ENCODE data around the gene SWT1. TPM values are rescaled to one million over a fixed set of nuclear protein-coding genes. Genes with fewer than 3 reads are reported as not detected.
A peak's percentile ranks its signal among the peaks of the same experiment; 100 is the strongest.

The SWT1 gene
- total and polyA plus RNA-seq, 9 of the 15 experiments (the other 6 are each of a cell fraction or from before 2014, with no cell fraction given) = 1.5 to 3.4 (median 2.3) TPM

DNA sequence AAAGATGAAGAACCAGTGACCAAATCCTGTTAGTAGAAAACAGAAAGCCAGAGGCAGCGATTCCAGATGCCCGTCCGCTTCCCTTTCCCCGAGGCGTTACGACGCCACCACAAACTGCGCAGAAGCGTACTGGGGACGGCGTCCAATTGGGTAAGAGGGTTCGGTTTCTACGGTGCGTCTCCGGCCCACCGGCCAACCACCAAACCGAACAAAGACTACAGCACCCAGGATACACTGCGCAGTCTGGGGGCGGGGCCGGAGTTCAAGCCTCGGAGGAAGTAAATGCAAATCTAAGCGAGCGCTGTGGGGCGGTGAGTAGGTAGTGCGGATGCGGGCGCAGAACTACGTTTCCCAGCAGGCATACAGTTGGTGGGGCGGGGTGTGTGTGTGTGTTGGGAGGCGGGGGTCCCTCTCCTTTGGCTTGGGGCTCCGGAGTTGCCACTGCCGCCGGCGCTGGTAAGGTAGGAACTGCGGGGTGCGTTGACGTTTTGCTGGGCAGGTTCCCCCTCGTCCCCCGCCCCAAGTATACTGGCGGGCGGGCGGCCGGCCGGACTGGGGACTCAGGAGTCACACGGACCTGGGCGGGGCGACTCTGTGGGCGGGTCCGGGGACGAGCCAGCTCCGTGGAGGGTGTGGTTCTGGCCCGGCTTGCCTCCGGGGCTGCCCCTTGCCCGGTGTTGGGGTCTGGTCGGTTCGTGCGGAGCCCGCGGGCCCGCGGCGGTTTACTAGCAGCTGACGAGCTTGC, at the start of gene SWT1, which contains the start of gene TRMT1L (continued):
- TF ChIP-seq PHF8 (IDR thresholded peaks at IDR 0.05; ENCODE audit: borderline replicate concordance, low read length) = peak; percentile 55; the same call in 1 of the 2 replicates
- no peak for TF ChIP-seq MEF2D (tag; conservative IDR thresholded peaks at IDR 0.05; ENCODE audit: low read depth)
- peak; percentile 15; the same call in 1 of the 2 replicates for TF ChIP-seq CTBP1 (IDR thresholded peaks at IDR 0.05; ENCODE audit: borderline replicate concordance)
- no peak for TF ChIP-seq PHF21A (IDR thresholded peaks at IDR 0.05; ENCODE audit: borderline replicate concordance, low read depth)
- TF ChIP-seq, protein P1, sequence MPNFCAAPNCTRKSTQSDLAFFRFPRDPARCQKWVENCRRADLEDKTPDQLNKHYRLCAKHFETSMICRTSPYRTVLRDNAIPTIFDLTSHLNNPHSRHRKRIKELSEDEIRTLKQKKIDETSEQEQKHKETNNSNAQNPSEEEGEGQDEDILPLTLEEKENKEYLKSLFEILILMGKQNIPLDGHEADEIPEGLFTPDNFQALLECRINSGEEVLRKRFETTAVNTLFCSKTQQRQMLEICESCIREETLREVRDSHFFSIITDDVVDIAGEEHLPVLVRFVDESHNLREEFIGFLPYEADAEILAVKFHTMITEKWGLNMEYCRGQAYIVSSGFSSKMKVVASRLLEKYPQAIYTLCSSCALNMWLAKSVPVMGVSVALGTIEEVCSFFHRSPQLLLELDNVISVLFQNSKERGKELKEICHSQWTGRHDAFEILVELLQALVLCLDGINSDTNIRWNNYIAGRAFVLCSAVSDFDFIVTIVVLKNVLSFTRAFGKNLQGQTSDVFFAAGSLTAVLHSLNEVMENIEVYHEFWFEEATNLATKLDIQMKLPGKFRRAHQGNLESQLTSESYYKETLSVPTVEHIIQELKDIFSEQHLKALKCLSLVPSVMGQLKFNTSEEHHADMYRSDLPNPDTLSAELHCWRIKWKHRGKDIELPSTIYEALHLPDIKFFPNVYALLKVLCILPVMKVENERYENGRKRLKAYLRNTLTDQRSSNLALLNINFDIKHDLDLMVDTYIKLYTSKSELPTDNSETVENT (CRISPR knock-in tag; IDR thresholded peaks at IDR 0.05) = no peak; the same call in 1 of the 2 replicates
- TF ChIP-seq, protein P2, sequence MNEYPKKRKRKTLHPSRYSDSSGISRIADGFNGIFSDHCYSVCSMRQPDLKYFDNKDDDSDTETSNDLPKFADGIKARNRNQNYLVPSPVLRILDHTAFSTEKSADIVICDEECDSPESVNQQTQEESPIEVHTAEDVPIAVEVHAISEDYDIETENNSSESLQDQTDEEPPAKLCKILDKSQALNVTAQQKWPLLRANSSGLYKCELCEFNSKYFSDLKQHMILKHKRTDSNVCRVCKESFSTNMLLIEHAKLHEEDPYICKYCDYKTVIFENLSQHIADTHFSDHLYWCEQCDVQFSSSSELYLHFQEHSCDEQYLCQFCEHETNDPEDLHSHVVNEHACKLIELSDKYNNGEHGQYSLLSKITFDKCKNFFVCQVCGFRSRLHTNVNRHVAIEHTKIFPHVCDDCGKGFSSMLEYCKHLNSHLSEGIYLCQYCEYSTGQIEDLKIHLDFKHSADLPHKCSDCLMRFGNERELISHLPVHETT (CRISPR knock-in tag; conservative IDR thresholded peaks at IDR 0.05 in 1 of 2, IDR thresholded peaks at IDR 0.05 in 1 of 2) = peak in 1 of 2 experiments; percentile 92; a peak in 2 of 4 replicates
- TF ChIP-seq, protein P3, sequence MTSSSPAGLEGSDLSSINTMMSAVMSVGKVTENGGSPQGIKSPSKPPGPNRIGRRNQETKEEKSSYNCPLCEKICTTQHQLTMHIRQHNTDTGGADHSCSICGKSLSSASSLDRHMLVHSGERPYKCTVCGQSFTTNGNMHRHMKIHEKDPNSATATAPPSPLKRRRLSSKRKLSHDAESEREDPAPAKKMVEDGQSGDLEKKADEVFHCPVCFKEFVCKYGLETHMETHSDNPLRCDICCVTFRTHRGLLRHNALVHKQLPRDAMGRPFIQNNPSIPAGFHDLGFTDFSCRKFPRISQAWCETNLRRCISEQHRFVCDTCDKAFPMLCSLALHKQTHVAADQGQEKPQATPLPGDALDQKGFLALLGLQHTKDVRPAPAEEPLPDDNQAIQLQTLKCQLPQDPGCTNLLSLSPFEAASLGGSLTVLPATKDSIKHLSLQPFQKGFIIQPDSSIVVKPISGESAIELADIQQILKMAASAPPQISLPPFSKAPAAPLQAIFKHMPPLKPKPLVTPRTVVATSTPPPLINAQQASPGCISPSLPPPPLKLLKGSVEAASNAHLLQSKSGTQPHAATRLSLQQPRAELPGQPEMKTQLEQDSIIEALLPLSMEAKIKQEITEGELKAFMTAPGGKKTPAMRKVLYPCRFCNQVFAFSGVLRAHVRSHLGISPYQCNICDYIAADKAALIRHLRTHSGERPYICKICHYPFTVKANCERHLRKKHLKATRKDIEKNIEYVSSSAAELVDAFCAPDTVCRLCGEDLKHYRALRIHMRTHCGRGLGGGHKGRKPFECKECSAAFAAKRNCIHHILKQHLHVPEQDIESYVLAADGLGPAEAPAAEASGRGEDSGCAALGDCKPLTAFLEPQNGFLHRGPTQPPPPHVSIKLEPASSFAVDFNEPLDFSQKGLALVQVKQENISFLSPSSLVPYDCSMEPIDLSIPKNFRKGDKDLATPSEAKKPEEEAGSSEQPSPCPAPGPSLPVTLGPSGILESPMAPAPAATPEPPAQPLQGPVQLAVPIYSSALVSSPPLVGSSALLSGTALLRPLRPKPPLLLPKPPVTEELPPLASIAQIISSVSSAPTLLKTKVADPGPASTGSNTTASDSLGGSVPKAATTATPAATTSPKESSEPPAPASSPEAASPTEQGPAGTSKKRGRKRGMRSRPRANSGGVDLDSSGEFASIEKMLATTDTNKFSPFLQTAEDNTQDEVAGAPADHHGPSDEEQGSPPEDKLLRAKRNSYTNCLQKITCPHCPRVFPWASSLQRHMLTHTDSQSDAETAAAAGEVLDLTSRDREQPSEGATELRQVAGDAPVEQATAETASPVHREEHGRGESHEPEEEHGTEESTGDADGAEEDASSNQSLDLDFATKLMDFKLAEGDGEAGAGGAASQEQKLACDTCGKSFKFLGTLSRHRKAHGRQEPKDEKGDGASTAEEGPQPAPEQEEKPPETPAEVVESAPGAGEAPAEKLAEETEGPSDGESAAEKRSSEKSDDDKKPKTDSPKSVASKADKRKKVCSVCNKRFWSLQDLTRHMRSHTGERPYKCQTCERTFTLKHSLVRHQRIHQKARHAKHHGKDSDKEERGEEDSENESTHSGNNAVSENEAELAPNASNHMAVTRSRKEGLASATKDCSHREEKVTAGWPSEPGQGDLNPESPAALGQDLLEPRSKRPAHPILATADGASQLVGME (CRISPR knock-in tag; IDR thresholded peaks at IDR 0.05) = 0 out of 2 replicates have a peak, but pooled peaks have one; percentile 48
- no peak for TF ChIP-seq XRCC5 (IDR thresholded peaks at IDR 0.05; ENCODE audit: low read depth, low read length)
- peak; percentile 67 for TF ChIP-seq EP400 (IDR thresholded peaks at IDR 0.05)
- no peak for TF ChIP-seq ZNF41 (CRISPR knock-in tag; conservative IDR thresholded peaks at IDR 0.05)
- TF ChIP-seq KDM4B (IDR thresholded peaks at IDR 0.05; ENCODE audit: borderline replicate concordance in 2 of 2, low read depth in 1 of 2) = peak in 1 of 2 experiments; percentile 52; a peak in 1 of 4 replicates
- peak; percentile 11; the same call in 1 of the 2 replicates for TF ChIP-seq CBX1 (IDR thresholded peaks at IDR 0.05; ENCODE audit: low read depth)
- peak; percentile 92 for TF ChIP-seq RBFOX2 (IDR thresholded peaks at IDR 0.05; ENCODE audit: low read depth, low read length)
- TF ChIP-seq, protein P4, sequence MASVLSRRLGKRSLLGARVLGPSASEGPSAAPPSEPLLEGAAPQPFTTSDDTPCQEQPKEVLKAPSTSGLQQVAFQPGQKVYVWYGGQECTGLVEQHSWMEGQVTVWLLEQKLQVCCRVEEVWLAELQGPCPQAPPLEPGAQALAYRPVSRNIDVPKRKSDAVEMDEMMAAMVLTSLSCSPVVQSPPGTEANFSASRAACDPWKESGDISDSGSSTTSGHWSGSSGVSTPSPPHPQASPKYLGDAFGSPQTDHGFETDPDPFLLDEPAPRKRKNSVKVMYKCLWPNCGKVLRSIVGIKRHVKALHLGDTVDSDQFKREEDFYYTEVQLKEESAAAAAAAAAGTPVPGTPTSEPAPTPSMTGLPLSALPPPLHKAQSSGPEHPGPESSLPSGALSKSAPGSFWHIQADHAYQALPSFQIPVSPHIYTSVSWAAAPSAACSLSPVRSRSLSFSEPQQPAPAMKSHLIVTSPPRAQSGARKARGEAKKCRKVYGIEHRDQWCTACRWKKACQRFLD (CRISPR knock-in tag; IDR thresholded peaks at IDR 0.05) = no peak
- TF ChIP-seq POLR2G (IDR thresholded peaks at IDR 0.05; ENCODE audit: low read depth, low read length) = peak; percentile 92
